KOPT-K1 (cell line): ENCODE results near the gene NOTCH1.

ENCODE experiments used
- H3K27ac ChIP-seq: fragments of 200-600 bp; sonication (generic); 2 replicates; pipeline ENCODE4 v1.5.1; 2016; ENCODE audit warnings: antibody characterized with exemption, mild to moderate bottlenecking, low read depth, low read length; ENCODE audit not compliant: poor library complexity, severe bottlenecking
- H3K36me3 ChIP-seq: fragments of 200-600 bp; sonication (generic); 2 replicates; pipeline ENCODE4 v1.5.1; 2017; ENCODE audit warnings: antibody characterized with exemption, mild to moderate bottlenecking, low read length, moderate library complexity; ENCODE audit not compliant: insufficient read depth
- H3K9me3 ChIP-seq: fragments of 200-600 bp; sonication (generic); 2 replicates; pipeline ENCODE4 v1.5.1; 2017; ENCODE audit warnings: antibody characterized with exemption, low read length, mild to moderate bottlenecking; ENCODE audit not compliant: insufficient read depth, poor library complexity, severe bottlenecking

Gene NOTCH1

DNA sequence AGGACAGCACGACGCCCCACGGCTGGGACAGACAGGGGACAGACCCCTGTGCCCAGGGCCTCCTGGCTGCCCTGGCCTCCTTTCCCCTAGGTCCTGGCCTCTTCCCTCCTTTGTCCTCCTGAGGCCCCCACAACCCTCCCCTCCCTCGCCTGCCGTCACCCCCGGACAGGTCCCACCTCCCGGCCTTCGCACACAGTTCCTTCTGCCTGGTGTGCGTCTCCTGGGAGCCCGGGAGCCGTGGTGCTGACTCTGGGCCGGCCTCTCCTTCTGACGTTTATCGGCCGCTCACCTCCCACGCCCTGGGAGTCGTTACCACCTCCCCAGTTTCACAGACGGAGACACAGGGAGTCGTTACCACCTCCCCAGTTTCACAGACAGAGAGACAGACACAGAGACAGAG is 25.1 kb upstream of the NOTCH1 start:
- Histone ChIP-seq H3K9me3 (no peaks in the 10 kb centered on the region), H3K36me3 (no peaks in the 10 kb centered on the region), H3K27ac (no peak overlapping the region)

DNA sequence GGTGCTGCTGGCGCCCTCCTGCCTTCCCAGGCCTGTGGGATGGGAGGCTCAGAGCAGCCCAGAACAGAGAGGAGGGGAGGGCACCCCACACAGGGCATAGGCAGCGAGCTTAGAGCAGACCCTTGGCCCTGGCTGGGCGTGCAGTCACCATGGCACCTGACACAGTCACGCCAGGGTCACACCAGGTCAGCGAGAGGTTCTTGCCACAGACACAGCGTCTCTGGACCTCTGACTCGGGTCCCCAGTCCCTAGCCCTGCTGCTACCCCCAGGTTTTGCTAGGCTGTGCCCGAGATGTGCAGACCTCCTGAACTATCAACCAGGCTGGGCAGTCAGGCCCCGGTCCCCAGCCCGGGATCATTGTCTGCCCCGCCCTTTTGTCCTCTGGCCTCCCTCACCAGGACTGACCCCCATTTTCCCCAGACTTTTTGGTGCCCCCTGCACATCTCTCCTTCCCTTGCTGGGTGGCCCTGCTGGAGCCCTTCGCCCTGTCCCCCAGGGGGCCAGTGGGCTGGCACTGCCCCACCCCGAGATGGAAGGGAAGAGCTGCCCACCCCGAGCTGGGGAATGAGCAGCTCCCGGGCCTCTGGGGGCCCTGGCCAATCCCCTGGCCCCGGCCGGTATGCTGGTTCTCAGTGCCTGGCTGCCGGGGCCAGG is 24.5 kb upstream of the NOTCH1 start:
- Histone ChIP-seq H3K36me3 (no peaks in the 10 kb centered on the region), H3K9me3 (no peaks in the 10 kb centered on the region), H3K27ac (no peak overlapping the region)

DNA sequence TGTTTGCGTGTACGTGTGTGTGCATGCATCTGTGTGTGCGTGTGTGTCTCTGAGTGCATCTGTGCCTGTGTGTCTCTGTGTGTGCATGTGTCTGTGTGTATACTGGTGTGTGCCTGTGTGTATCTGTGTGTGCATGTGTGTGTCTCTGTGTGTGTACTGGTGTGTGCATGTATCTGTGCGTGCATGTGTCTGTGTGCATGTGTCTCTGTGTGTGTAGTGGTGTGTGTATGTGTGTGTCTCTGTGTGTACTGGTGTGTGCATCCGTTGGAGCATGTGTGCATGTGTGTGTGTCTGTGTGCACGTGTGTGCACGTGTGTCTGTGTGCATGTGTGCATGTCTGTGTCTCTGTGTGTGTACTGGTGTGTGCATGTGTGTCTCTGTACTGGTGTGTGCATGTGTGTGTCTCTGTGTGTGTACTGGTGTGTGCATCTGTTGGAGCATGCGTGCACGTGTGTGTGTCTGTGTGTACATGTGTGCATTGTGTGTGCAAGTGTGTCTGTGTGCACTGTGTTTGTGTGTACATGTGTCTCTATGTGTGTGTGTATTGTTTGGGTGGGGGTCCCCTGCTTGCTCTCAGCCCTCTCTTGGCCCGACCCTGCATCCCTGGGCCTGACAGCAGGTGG is 23.8 kb upstream of the NOTCH1 start:
- Histone ChIP-seq H3K36me3 (no peaks in the 10 kb centered on the region), H3K27ac (no peak overlapping the region)

DNA sequence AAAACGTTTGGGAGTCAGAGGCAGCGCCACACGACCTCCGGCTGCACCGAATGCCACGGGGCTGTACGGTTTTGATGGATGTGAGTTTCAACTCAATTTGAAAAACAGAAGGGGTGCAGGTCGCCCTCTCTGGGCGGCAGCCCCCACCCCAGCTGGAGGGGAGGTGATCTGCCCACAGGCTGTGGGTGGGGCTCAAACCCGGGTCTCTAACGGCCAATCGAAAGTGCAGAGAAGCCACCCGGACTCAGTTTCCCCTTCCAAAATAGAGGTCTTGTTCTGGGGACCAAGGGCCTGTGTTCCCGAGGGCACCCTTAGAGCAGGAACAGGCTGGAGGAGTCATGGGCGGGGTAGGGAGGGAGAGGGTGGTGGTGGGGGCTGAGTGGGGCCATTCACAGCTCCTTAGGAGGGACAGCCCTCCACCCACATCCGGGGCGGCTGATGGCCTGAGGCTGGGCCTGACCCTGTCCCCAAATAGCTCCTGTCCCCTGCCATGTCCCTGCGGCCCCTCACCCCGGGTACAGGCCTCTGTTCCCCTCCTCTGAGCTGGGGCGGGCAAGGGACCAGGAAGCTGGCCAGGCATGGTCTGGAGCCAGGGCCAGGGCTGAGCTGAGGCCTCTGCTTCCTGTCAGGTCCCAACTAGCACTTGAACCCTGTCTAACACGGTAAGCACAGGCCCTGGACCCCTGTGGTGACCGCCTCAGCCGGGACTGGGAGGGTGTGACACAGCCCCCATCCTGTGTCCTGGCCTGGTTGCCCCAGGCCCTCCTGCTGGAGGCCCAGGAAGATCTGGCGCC is 22.6 kb upstream of the NOTCH1 start:
- Histone ChIP-seq H3K9me3 (no peaks in the 10 kb centered on the region), H3K27ac (no peak overlapping the region), H3K36me3 (no peaks in the 10 kb centered on the region)

More for the DNA sequence above, 23.8 kb upstream of the NOTCH1 start:
- no peaks in the 10 kb centered on the region for H3K9me3 ChIP-seq

DNA sequence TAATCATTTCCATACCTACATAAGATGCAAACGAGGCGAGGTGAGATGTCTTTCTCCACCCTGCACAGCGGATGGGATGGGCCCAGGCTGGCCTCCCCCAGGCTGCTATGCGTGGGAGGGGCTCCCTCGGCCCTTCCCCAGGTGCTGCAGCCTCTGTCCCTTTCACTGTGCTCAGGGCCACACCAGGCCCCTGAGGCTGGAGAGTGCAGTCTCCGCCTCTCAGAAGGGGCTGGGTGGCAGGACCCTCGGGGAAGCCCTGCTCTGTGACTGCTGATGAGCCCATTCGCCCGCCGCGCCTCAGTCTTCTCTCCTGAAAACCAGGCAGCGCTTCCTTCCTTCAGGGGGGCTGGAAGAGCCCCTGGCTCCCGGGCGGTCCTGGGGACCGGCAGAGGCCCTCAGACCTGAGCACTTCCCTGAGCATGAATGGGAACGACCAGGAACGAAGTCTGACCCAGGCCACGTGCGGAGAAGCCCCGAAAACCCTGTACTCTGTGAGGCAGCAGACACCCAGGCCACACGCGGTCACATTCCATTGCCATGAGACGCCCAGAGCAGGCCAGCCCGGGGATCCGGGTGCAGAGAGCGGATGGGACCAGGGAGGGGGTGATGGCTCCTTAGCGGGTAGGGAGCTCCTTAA is 21.9 kb upstream of the NOTCH1 start:
- Histone ChIP-seq H3K27ac (no peak overlapping the region), H3K9me3 (no peaks in the 10 kb centered on the region), H3K36me3 (no peaks in the 10 kb centered on the region)

DNA sequence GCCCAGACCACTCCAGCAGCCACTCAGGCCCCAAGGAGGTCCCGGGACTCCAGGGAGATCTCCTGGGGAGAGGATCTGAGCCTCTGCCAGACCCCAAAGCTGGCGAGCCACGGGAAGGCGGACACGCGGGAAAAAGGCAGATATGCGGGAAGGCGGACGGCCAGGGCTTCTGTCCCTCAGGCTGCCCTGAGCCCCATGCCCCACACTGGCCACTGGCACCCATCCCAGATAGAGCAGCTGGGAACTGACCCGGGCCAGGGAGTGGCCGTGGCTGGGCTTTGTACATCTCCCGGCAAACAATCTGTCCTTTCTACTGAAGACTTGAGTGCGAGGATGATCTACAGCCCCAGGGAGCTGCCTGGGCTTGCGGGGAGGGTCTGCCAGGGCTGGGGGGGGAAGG is 21.1 kb upstream of the NOTCH1 start:
- Histone ChIP-seq H3K9me3 (no peaks in the 10 kb centered on the region), H3K27ac (no peak overlapping the region), H3K36me3 (no peaks in the 10 kb centered on the region)

DNA sequence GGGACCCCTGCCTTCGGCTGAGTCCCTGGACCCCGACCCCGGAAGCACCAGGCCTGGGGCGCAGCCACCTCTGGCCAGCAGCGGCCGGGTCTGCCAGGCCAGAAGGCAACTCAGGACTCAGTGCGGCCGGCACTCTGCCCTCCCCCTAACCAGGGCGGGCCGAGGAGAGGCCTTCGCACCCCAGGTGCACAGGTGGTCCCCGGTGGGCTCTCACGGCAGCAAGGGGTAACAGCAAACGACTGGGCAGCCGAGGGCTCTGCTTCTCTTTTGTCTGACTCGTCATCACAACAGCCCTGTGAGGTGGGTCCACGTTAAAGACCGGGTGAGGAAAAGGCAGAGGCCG is 20.7 kb upstream of the NOTCH1 start:
- Histone ChIP-seq H3K9me3 (no peaks in the 10 kb centered on the region), H3K36me3 (no peaks in the 10 kb centered on the region), H3K27ac (no peak overlapping the region)

DNA sequence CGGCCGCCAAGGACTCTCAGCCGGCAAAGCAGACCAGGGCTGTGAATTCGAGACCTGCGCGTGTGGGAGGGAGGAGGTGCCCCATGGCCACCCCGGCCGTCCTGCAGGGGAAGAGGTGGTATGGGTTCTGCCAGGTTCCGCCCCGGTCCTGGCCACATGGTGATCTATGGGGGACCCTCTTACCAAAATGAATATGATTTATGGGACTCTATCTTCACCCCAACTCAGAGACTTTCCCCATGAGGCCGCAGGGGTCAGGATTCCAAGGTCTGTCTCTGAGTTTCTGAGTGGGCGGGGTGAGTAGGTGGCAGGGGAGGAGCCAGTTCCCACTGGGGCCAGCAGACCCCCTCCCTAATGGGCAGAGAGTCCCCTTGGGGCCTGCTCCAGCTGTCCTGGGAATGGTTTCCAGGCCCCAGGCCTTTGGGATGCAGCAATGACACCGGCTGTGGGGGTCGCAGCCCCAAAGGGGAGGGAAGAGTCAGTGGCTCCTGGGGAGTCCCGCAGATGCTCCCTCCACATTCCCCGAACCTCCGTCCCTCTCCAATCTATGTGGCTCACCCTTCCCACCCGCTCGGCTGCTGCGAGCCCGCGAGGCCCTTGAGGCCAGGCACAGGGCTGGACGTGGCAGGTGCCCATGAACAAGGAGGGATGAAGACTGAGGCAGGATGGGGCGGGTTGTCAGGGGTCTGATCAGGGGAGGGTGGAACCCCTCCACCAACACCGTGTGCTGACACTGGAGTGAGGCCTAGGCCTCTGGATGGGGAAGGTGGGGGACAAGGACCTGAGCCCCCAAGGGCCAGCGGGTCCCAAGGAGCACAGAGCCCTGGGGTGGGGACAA is 20.1 kb upstream of the NOTCH1 start:
- no peak overlapping the region for H3K27ac ChIP-seq
- peaks cover under 1% of the 10 kb centered on the region for H3K9me3 ChIP-seq

DNA sequence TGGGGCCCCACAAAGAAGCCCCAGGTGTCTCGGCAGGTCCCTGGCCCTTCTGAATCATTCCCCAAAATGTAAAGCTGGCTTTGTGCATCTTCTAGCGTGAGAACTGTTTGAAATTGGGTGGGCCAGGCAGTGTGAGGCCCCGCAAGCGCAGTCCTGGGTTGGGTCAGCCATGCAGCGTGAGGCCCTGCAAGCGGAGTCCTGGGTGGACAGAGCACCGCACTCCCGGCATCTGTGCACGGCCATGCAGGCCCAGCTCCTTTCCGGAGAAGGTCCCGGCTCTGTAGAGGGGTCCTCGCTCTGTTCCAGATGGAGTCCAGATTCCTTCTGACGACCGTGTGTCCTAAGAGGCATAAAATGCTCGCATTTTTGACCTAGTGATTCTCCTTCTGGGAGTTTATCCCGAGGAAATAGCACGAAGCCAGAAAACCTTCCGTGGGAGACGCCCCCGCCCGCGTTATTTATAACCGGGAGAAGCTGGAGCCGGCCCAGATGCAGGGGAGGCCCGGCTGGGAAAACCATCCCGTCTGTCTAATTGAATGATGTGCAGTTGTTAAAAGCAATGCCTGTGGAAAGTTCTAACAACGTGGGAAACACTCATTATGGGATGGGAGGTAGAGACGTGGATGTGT is 19.4 kb upstream of the NOTCH1 start:
- H3K27ac ChIP-seq: no peak overlapping the region
- H3K36me3 ChIP-seq: no peaks in the 10 kb centered on the region
- H3K9me3 ChIP-seq: peaks cover 7% of the 10 kb centered on the region

More for the DNA sequence above, 20.1 kb upstream of the NOTCH1 start:
- no peaks in the 10 kb centered on the region for H3K36me3 ChIP-seq

DNA sequence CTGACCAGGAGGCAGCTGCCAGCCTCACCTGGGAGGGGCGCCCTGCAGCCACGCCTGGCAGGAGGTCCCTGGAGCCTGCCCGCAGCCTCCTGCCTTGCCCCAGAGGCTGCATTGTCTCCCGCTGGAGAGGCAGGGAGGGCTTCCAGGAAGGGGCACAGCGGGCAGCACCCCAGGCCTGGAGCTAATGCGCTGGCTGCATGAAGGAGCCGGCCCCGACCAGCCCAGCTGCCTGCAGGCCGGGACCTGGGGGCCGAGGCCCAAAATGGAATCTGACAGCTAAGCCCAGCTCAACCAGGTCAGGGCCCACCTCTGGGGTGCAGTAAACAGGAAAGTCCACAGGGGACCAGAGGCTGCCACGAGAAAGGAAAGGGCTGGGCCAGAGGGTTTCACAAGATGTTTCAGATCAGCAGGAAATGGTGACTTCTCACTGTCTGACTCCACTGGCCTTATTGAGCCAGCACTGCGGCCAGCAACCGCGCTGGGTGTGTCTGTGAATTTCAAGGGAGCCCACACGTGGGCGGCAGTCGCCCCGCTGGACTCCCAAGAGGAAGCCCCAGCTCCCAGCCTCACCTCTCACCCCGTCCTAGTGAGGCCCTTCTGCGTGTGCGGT is 18.6 kb upstream of the NOTCH1 start:
- Histone ChIP-seq H3K9me3 (peaks cover 14% of the 10 kb centered on the region), H3K27ac (no peak overlapping the region), H3K36me3 (no peaks in the 10 kb centered on the region)

DNA sequence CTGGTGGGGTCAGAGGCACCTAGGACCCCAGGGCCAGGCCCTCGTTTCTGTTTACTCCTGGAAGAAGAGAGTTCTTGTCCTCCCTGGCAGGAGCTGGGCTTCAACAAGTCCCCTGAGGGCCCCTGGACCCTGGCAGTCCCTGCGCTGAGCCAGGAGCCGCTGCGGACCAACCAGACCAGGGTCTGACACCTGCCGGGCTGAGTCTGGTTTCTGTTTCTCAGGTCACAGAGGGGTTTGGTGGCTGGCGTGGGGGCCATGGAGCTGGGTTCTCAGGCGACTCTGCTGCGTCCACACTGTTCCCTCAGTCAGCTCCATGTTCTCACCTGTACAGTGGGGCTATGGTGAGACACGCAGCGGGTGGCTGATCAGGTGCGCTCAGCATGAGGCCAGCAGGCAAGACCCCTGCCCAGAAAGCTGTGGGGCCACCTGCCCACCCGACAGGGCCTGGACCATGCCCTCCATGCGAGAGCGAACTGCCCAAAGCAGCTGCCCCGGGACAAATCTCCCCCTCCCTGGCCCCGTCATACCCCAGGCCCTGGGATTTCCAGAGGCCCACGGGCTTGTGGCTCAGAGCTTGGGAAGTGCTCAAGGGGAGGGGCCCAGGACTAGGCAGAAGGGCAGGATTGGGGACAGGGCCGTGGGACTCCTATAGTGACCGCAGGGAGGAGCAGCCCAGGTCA is 17.9 kb upstream of the NOTCH1 start:
- H3K27ac ChIP-seq: peak overlapping the region; percentile 45
- peaks cover 21% of the 10 kb centered on the region for H3K9me3 ChIP-seq
- H3K36me3 ChIP-seq: no peaks in the 10 kb centered on the region

DNA sequence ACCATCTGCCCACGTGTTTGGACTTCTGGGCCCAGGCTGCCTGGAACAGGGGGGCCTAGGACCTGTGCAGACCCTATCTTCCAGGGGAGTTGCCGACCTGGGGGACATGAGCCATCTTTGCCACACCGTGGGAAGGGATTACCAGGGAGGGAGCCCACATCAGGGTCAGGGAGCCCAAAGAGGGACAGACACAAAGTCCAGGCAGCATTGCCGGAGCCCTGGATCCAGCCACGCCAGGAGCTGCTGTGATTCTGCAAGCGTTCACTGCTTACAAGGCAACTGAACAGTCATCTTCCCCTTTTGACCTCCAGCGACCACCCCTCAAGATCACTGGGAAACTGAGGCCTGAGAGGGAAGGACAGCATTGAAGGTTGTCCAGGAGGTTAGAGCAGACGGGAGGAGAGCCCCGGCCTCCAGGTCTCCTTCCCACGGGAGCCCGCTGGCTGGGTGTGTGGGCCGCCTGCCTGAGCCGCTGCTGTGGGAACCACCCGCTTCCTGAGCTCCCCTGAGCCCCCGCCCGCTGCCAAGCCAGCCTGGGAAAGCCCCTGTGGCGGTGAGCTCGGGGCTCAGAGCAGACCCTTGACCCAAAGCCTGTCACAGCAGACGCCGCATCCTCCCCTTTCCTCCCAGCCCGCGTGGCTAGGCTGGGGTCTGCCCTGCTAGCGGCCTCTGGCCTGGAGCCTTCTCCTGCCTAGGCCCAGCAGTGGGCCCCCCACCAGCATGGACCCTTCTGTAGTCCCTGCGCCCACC is 17.1 kb upstream of the NOTCH1 start:
- Histone ChIP-seq H3K36me3 (no peaks in the 10 kb centered on the region), H3K27ac (peak overlapping the region; percentile 45)

DNA sequence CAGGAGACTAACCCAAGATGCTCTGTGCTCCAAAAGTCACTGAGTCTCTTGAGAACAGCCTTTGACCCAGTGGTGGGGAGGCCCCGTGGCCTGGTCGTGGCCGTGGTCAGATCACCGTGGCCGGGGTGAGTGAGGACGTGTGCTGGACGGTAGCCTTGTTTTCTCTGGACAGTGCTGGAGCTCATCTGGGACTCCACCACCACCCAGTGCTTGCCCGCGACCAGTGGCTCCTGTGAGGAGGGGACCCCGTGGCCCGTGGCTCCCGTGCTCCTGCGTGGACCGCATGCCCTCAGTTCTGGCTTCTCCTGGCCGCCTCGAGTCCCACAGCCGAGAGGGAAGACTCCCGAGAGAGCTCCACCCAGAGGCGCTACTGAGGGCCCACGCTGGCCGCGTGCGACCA is 15.9 kb upstream of the NOTCH1 start:
- Histone ChIP-seq H3K9me3 (peaks cover 23% of the 10 kb centered on the region), H3K36me3 (no peaks in the 10 kb centered on the region), H3K27ac (no peak overlapping the region)

More for the DNA sequence above, 17.1 kb upstream of the NOTCH1 start:
- H3K9me3 ChIP-seq: peaks cover 23% of the 10 kb centered on the region
